Activated CD8-positive, alpha-beta memory T cell treated with anti-CD3 and anti-CD28 coated beads, Interleukin-2, amount 50 U/mL, for 24 hours (primary cell): ENCODE data around the gene MARS2.
"Not testable (repeated sequence)": the region's sequence is repeated elsewhere in the genome, so short reads cannot be mapped to it uniquely, and the experiment has no call there.

Source experiments
- DNase-seq: peaks from one replicate; pipeline ENCODE4 v3.0.0-alpha.2; 2020; ENCODE audit errors: extremely low read depth

The MARS2 gene

DNA sequence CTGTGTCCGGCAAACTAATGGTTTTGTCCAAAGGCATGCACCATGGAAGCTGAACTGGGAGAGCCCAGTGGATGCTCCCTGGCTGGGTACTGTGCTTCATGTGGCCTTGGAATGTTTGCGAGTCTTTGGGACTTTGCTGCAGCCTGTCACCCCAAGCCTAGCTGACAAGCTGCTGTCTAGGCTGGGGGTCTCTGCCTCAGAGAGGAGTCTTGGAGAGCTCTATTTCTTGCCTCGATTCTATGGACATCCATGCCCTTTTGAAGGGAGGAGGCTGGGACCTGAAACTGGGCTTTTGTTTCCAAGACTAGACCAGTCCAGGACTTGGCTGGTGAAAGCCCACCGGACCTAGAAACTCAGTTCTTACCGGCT is 1.7 kb downstream of the MARS2 start:
- no peak for DNase-seq

DNA sequence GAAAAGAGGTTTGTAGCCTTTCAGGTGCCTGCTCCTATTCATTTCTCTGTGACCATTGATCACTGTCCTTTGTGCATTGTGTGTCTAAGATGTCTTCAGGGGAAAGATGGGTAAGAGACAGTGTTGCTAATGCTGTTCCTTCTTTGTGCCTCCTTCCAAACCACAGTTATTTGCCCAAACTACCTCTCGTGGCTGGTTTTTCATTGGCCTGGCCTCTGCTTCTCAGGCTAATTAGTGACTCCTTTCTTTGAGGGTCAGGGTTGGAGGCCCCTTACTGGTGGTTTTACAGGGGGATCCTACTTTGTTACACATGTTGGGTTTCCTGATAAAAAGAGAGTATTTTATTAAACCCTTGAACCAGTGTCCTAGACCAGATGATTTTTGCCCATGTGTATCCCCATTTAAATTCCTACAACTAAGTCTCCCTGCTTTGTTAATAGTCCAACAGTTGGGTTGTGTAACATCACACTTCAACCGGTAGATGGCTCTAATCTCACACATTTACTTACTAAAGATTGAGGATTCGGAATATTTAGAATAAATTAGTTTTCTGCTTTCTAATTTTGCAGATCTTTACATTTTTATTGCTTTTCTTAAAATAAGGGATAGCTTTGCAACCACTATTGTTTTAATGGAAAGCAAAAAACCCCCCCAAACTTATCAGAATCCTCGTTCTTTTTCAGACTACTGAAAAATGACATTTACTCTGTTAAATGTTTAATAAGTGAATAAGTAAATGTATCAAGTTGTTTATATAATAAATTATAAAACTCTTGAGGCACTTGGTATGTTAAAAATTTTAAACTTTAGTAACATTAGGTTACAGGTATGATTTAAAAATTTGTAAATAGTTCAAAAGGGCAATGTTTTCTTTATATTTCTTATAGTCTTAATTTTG is 2.4 kb downstream of the MARS2 start:
- DNase-seq, result no peak

DNA sequence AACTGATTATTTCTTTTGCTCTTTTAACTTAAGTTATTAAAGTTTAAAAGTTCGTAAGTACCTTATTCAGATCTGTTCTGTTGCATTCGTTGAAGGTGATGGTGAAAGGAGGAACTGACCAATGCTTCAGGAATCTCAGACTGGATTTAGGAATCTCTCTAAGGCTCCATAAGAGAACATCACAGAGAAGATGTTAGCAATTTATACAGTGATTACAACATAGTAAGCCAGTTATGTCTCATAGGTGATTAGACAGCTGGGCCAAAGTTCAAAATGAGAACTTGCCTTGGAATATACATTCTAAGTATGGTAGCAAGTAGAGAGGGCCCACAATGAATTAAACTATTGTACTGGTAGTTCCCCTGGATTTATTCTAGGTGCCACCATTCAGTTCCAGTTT is 3.2 kb downstream of the MARS2 start:
- no peak for DNase-seq

DNA sequence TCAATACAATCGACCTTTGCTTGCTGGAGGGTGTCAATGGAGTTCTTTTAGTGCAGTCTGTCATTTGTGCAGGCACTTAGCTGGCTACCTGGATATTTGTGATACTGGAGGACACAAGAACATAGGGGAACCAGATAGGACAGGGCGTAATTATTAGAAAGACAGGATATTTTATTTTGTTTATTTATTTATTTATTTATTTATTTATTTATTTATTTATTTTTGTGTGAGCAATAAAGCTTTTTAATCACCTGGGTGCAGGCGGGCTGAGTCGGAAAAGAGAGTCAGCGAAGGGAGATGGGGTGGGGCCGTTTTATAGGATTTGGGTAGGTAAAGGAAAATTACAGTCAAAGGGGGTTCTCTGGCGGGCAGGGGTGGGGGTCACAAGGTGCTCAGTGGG is 4.0 kb downstream of the MARS2 start:
- not testable (repeated sequence) for DNase-seq

DNA sequence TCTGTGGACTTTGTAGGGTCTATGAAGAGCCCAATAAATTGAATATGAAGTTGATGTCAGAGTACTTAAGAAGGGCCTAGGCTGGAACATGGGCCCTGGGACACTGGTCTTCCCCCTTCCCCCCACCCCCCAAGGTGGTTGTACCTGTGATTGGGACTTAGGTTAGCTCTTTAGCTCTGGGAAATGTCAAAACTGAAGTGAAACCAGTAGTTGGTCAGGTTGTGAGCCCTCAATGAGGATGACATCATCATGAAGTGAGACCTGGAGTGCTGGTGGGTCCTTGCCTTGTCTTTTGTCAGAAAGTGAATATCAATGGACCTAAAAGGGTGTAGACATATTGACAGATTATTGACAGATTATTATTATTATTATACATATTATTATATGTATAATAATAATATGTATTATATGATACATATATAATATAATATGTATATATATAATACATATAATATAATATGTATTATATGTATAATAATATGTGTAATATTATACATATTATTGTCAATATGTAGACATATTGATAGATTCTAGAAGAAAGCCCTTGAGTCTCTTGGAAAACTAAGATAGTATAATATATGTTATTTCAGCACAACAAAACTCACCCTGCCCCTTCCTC is 5.4 kb downstream of the MARS2 start:
- no peak for DNase-seq

DNA sequence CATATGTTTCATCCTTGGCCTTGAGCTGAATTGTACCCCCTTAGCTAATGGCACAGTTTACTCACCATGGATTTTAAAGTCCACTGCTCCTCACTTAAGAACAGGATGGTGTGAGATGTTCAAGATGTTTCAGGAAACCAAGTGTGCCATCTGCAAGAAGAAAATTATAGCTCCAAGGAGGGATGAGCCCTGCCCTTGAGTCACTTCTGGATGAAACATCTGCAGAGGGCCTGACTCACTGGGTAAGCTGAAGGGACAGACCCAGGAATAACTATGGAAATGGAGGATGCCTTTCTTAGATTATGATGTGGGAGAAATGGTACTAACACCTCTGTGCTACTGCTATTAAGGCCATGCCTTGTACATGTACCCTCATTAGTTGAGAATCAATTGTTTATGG is 6.4 kb downstream of the MARS2 start:
- no peak for DNase-seq

DNA sequence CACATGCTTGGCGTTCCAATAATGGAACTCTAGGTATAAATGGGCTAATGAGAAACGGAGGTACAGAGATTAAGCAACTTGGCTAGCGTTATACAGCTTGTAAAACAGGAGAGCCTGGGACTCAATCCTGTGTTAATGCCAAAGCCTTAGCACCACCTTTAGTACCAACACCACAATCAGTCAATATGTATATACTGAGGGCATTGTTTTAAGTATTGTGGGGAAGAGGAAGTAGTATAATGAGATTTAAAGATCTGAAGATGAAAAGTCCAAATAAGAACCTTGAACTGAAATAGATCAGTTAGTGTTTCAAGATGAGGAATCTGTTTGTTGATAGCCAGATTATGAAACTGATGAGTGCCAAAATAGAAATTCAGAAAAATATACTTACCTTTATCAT is 8.1 kb downstream of the MARS2 start:
- no peak for DNase-seq

DNA sequence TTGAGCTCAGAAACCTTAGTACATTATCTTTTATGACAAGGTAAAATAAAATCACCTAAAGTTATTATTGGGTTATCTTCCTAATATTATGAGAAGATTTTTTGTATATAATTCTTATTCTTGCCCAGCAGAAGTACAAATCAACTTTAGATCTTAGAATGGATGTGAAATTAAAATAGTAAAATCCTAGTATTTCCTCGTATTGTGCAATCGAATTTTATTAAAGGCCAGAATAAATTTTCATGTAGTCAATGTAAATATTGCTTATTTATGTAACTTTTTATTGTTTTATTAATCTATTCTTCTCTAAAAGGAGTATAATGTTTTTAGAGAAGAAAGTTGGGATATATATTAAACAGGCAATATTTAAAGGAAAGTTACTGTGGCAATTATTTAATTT is 12.7 kb downstream of the MARS2 start:
- DNase-seq, result no peak

DNA sequence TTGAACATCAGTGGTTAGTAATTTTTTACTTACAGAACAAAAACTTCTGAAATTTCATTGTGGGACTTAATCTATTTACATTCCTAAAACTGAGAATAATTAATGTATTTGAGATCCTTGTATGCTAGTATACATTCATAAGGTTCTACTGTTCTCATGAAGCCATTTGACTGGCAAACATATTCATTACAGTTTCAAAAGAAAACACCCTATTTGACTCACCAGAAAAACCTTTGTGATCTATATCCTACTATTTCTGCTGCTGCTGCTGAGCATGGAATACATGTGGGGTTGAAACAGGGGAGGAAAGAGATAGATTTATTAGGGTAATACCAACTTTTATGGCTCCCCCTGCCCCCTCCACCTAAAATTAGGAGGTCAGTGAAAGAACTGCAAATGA is 21.8 kb downstream of the MARS2 start:
- no peak for DNase-seq

DNA sequence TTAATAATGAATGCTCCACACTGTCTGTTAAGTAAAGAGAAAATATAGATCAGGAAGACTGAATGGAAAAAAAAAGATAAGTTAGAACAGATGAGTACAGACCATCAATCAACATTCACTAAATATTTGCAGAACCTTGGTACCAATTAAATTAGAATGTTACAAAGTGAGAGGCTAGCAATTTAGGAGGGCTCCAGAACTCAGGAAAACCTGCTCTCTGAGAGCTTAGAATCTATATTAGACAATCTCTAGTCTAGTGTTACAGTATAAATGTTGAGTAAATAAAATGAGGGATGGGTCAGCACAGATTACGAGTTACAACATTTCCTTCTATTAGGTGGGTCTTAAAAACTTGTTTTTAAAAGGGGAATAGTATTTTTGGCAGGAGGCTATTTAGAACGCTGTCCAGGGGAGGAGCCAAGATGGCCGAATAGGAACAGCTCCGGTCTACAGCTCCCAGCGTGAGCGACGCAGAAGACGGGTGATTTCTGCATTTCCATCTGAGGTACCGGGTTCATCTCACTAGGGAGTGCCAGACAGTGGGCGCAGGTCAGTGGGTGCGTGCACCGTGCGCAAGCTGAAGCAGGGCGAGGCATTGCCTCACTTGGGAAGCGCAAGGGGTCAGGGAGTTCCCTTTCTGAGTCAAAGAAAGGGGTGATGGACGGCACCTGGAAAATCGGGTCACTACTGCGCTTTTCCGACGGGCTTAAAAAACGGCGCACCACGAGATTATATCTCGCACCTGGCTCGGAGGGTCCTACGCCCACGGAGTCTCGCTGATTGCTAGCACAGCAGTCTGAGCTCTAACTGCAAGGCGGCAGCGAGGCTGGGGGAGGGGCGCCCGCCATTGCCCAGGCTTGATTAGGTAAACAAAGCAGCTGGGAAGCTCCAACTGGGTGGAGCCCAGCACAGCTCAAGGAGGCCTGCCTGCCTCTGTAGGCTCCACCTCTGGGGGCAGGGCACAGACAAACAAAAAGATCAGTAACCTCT is 23.7 kb downstream of the MARS2 start:
- DNase-seq, result not testable (repeated sequence)

DNA sequence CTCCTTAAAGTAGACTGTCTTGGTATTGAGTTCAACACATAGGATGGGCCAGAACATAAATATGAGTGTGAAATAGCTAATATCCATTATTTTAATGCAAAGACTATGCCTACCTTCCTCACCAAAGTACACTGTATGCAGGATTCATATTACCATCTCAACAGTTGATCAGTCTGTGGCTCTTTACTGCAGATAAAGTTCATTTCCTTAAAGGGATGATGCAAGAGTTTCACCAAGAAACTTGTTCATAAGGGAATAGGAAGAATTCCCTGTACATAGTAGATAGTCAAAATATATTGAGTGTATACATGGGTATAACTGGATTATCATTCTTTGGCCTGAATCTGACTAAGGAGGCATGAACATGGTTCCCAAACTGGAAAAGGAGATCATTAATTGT is 35.0 kb downstream of the MARS2 start:
- no peak for DNase-seq
